ENCODE data around the gene HOOK2. TPM values are rescaled to one million over a fixed set of nuclear protein-coding genes. Genes with fewer than 3 reads are reported as not detected.
A peak's percentile ranks its signal among the peaks of the same experiment; 100 is the strongest.
"Not testable (repeated sequence)": the region's sequence is repeated elsewhere in the genome, so short reads cannot be mapped to it uniquely, and the experiment has no call there.

The HOOK2 gene
- total RNA-seq, 4 donors from 2014 or later, result 138 to 387 (median 215) TPM

DNA sequence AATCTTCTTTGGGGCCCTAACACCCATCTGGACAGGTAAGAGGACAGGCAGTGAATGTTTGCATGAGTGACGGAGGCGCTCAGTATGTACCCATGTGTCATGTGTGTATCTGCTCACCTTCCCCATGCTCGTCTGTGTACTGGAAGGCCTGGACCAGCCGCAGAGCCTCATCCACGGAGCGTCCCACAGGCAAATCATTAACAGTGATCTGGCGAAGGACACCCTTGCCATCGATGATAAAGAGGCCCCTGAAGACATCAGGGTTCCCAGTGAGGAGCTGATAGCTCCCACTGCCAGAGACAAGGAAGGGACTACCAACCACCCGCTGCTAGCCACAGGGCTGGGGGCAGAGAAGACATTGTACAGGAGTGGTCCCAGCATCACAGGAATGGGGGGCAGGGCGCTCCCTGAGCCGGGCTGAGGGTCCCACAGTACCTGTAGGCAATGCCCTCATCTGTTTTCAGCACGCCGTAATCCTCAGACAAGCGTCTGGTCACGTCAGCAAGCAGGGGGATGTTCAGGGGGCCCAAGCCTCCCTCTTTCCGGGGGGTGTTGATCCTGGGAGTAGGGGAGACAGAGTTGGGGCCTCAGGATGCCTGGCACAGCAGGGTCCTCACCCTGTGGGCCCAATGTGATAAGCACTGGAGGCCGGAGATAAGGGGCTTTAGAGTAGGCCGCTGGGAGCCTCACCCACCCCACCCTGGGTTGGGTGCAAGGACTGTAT, 24.6 kb upstream of the HOOK2 start:
- Histone ChIP-seq H3K4me1 (peaks cover 16 to 41% (median 29%) of the 10 kb centered on the region in 4 donors), H3K36me3 (no peaks in the 10 kb centered on the region), H3K4me3 (no peak overlapping the region), H3K9me3 (no peaks in the 10 kb centered on the region), H3K27me3 (no peaks in the 10 kb centered on the region), H3K27ac (peak overlapping the region in 2 of 4 donors; percentile 81 to 88)
- TF ChIP-seq POLR2A (IDR thresholded peaks at IDR 0.05) (no peak), POLR2AphosphoS5 (IDR thresholded peaks at IDR 0.05) (peak in 1 of 3 donors; percentile 20)
- intact Hi-C loops (cut with DNase I; ENCODE audit: low total_unique reads) (loop anchor here (5.0 kb wide), 1 partner anchor 33 kb away; no protein-coding TSS in a partner anchor), in situ Hi-C loops (cut with MboI; ENCODE audit: low pct_ligation_motif_present in 1 of 4, low pct_unique_long_range_greater_than_20kb in 1 of 4, low sequenced_read_pairs in 3 of 4) (no loop called here)
- WGBS, 2 donors (ENCODE audit: low coverage in 1 of 2), result 86% methylated on average over 18 of the region's 18 CpGs; no CpG with 5 or more reads in 1 of the 2 donors
- DNase-seq, result no peak

DNA sequence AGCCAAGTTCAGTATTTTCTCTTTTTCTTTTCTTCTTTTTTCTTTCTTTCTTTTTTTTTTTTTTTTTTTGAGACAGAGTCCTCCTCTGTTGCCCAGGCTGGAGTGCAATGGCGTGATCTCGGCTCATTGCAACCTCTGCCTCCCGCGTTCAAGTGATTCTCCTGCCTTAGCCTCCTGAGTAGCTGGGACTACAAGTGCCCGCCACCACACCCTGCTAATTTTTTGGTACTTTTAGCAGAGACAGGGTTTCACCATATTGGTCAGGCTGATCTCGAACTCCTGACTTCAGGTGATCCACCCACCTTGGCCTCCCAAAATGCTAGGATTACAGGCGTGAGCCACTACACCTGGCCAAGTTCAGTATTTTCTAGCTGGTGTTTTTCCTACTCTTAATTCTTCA, 22.3 kb upstream of the HOOK2 start:
- H3K36me3 ChIP-seq; intact Hi-C loops (cut with DNase I; ENCODE audit: low total_unique reads); in situ Hi-C loops (cut with MboI; ENCODE audit: low pct_ligation_motif_present in 1 of 4, low pct_unique_long_range_greater_than_20kb in 1 of 4, low sequenced_read_pairs in 3 of 4); H3K27me3 ChIP-seq; H3K4me3 ChIP-seq; H3K9me3 ChIP-seq; H3K27ac ChIP-seq; DNase-seq: not testable (repeated sequence)
- 83 to 95% methylated on average over 2 to 7 of the region's 7 CpGs for whole genome bisulfite sequencing, 2 donors (ENCODE audit: low coverage in 1 of 2)
- H3K4me1 ChIP-seq, result peaks cover 16 to 49% (median 32%) of the 10 kb centered on the region in 4 donors

DNA sequence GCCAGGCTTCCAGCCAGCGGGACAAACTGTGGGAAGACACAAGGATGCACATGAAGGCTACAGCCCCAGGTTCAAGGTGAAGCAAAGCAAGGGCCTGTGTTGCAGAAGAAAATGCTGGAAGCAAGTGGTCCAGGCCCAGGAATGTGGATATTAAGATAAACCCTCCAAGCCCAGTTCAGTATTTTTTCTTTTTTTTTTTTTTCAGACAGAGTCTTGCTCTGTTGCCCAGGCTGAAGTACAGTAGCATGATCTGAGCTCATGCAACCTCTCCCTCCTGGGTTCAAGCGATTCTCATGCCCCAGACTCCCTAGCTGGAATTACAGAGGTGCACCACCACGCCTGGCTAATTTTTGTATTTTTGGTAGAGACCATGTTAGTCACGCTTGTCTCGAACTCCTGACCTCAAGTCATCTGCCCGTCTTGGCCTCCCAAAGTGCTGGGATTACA, 21.8 kb upstream of the HOOK2 start:
- 86 to 89% methylated on average over 4 to 6 of the region's 6 CpGs for WGBS, 2 donors (ENCODE audit: low coverage in 1 of 2)
- H3K4me1 ChIP-seq, result peaks cover 12 to 45% (median 28%) of the 10 kb centered on the region in 4 donors
- H3K27me3 ChIP-seq, result no peaks in the 10 kb centered on the region
- TF ChIP-seq POLR2AphosphoS5 (IDR thresholded peaks at IDR 0.05), result peak in 1 of 3 donors; percentile 62
- no peak for TF ChIP-seq POLR2A (IDR thresholded peaks at IDR 0.05)
- H3K36me3 ChIP-seq, result no peaks in the 10 kb centered on the region
- no peaks in the 10 kb centered on the region for H3K9me3 ChIP-seq
- no peak overlapping the region for H3K4me3 ChIP-seq
- in situ Hi-C loops (cut with MboI; ENCODE audit: low pct_ligation_motif_present in 1 of 4, low pct_unique_long_range_greater_than_20kb in 1 of 4, low sequenced_read_pairs in 3 of 4) (no loop called here), intact Hi-C loops (cut with DNase I; ENCODE audit: low total_unique reads) (no loop called here)
- H3K27ac ChIP-seq, result peak overlapping the region in 2 of 4 donors; percentile 99
- DNase-seq, result no peak

DNA sequence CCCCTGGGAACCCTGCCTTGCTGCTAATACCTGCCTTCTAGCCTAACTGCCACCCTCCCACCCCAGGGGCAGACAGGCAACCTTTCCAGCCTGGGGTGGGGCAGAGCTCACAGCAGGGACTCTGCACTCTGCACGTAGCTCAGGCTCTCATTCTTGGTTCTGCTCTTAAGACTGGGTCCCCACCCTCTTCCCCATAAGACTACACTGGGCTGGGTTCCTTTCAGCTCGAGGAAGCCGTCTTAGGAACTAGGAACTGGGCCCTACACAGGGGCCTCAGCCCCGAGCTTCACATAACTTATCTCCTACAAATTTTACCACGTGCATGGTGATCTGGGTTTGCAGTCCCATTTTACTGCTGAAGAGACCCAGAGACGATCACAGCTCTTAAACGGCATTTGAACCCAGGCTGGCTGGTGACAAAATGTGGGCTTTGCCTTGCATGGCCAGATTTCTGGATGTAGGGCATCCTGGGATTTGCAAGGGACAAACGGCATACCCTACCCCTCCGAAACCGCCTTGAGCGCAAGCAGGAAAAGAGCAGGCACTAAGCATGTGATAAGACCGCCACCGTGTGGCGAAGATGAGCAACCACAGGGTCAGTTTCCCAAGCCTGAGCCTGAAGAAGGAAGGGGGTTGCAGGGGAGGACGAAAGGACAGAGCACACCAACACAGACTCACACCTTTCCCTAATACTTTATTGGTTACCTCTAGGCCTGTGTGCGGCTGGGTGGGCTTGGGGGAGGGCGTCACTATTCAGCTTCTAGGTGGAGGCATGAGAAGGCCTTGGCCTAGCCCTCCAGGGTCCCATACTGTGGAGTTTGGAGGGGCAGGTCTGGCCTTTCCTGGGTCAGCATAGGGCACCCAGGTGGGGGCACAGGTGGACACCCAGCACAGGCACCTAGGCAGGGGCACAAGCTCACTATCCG, 21.1 kb upstream of the HOOK2 start:
- peaks cover 12 to 43% (median 25%) of the 10 kb centered on the region in 4 donors for H3K4me1 ChIP-seq
- no peaks in the 10 kb centered on the region for H3K36me3 ChIP-seq
- peak overlapping the region in 1 of 4 donors; percentile 32 for H3K4me3 ChIP-seq
- TF ChIP-seq, protein P1, sequence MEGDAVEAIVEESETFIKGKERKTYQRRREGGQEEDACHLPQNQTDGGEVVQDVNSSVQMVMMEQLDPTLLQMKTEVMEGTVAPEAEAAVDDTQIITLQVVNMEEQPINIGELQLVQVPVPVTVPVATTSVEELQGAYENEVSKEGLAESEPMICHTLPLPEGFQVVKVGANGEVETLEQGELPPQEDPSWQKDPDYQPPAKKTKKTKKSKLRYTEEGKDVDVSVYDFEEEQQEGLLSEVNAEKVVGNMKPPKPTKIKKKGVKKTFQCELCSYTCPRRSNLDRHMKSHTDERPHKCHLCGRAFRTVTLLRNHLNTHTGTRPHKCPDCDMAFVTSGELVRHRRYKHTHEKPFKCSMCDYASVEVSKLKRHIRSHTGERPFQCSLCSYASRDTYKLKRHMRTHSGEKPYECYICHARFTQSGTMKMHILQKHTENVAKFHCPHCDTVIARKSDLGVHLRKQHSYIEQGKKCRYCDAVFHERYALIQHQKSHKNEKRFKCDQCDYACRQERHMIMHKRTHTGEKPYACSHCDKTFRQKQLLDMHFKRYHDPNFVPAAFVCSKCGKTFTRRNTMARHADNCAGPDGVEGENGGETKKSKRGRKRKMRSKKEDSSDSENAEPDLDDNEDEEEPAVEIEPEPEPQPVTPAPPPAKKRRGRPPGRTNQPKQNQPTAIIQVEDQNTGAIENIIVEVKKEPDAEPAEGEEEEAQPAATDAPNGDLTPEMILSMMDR (IDR thresholded peaks at IDR 0.05), result peak; percentile 93 to 100 (median 96)
- TF ChIP-seq POLR2A (IDR thresholded peaks at IDR 0.05) (peak; percentile 72), POLR2AphosphoS5 (IDR thresholded peaks at IDR 0.05) (peak in 2 of 3 donors; percentile 66 to 85), EP300 (IDR thresholded peaks at IDR 0.05; ENCODE audit: low read depth) (no peak)
- peak; percentile 85 for DNase-seq
- peak overlapping the region; percentile 97 to 99 (median 98) for H3K27ac ChIP-seq
- H3K27me3 ChIP-seq, result no peaks in the 10 kb centered on the region
- no peaks in the 10 kb centered on the region for H3K9me3 ChIP-seq
- intact Hi-C loops (cut with DNase I; ENCODE audit: low total_unique reads), result loop anchor here (1.0 kb wide), 1 partner anchor 19 kb away; no protein-coding TSS in a partner anchor
- 0 to 4% methylated on average over 8 to 18 of the region's 18 CpGs for WGBS, 2 donors (ENCODE audit: low coverage in 1 of 2)
- in situ Hi-C loops (cut with MboI; ENCODE audit: low pct_ligation_motif_present in 1 of 4, low pct_unique_long_range_greater_than_20kb in 1 of 4, low sequenced_read_pairs in 3 of 4), result no loop called here

DNA sequence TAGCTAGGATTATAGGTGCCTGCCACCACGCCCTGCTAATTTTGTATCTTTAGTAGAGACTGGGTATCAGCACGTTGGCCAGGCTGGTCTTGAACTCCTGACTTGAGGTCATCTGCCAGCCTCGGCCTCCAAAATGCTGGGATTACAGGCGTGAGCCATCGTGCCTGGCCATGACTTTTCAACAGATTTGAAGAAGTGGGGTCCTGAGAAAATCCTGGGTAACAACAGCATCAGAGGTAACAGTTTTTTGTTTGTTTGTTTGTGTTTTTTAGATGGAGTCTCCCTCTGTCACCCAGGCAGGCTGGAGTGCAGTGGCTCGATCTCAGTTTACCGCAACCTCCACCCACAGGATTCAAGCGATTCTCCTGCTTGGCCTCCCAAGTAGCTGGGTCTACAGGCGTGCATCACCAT, 19.6 kb upstream of the HOOK2 start:
- Histone ChIP-seq H3K4me3 (no peak overlapping the region), H3K27me3 (no peaks in the 10 kb centered on the region), H3K36me3 (no peaks in the 10 kb centered on the region), H3K4me1 (peaks cover 7 to 40% (median 26%) of the 10 kb centered on the region in 4 donors), H3K9me3 (no peaks in the 10 kb centered on the region), H3K27ac (peak overlapping the region; percentile 97 to 99 (median 98))
- TF ChIP-seq POLR2AphosphoS5 (IDR thresholded peaks at IDR 0.05), result peak in 1 of 3 donors; percentile 54
- TF ChIP-seq, protein P1 (IDR thresholded peaks at IDR 0.05), result no peak
- 89 to 100% methylated on average over 2 to 9 of the region's 9 CpGs for WGBS, 2 donors (ENCODE audit: low coverage in 1 of 2)
- intact Hi-C loops (cut with DNase I; ENCODE audit: low total_unique reads) (no loop called here), in situ Hi-C loops (cut with MboI; ENCODE audit: low pct_ligation_motif_present in 1 of 4, low pct_unique_long_range_greater_than_20kb in 1 of 4, low sequenced_read_pairs in 3 of 4) (no loop called here)
- DNase-seq, result no peak

All from transverse colon (tissue), 4 donors.